NCI-H82 treated with DMSO at 0.1 percent for 48 hours (cell line): ENCODE measurements around the gene SCD5.

ENCODE experiments used
- DNase-seq: peaks from one replicate; lab custom pipeline; 2025; ENCODE audit not compliant: unreplicated experiment; lab: John Stamatoyannopoulos, UW

Gene SCD5

GRCh38 chr4:82696117-82696860 lies 102.3 kb downstream of the SCD5 start:
- no peak for DNase-seq

GRCh38 chr4:82694892-82695291 lies 103.7 kb downstream of the SCD5 start:
- DNase-seq: no peak

- DNase-seq: no peak
These were observed 104.5 kb downstream of the SCD5 start for GRCh38 chr4:82694046-82694445.

- no peak for DNase-seq
These were observed 106.4 kb downstream of the SCD5 start for GRCh38 chr4:82692101-82692780.

- DNase-seq: no peak
These were observed 107.2 kb downstream of the SCD5 start for GRCh38 chr4:82691431-82691830.

GRCh38 chr4:82688091-82688795 lies 110.4 kb downstream of the SCD5 start:
- peak; percentile 1 for DNase-seq

- DNase-seq: no peak
These were observed 111.1 kb downstream of the SCD5 start for GRCh38 chr4:82687531-82687930.

GRCh38 chr4:82681754-82682153 lies 116.8 kb downstream of the SCD5 start:
- no peak for DNase-seq

GRCh38 chr4:82680834-82681233 lies 117.8 kb downstream of the SCD5 start:
- DNase-seq: no peak

- no peak for DNase-seq
These were observed 119.1 kb downstream of the SCD5 start for GRCh38 chr4:82679531-82679930.

- no peak for DNase-seq
These were observed 120.5 kb downstream of the SCD5 start for GRCh38 chr4:82678051-82678450.

GRCh38 chr4:82677327-82677726 lies 121.3 kb downstream of the SCD5 start:
- no peak for DNase-seq

GRCh38 chr4:82667761-82668480 lies 130.7 kb downstream of the SCD5 start:
- no peak for DNase-seq

GRCh38 chr4:82666970-82667665 lies 131.5 kb downstream of the SCD5 start:
- no peak for DNase-seq

GRCh38 chr4:82661181-82661992 lies 137.2 kb downstream of the SCD5 start:
- DNase-seq: no peak

GRCh38 chr4:82652062-82652461 lies 146.5 kb downstream of the SCD5 start:
- DNase-seq: no peak

GRCh38 chr4:82650868-82651267 lies 147.7 kb downstream of the SCD5 start:
- DNase-seq: no peak

GRCh38 chr4:82648356-82648755 lies 150.2 kb downstream of the SCD5 start:
- no peak for DNase-seq

GRCh38 chr4:82645936-82646565 lies 152.5 kb downstream of the SCD5 start:
- DNase-seq: no peak
